GM19035 (cell line): ENCODE results near the gene ABCC4.
A peak's percentile ranks its signal among the peaks of the same experiment; 100 is the strongest.

Experiments
- ATAC-seq: cut with Tn5 transposase; IDR thresholded peaks from one replicate; pipeline ENCODE4 v1.9.1; 2021; ENCODE audit not compliant: unreplicated experiment

The ABCC4 gene, protein sequence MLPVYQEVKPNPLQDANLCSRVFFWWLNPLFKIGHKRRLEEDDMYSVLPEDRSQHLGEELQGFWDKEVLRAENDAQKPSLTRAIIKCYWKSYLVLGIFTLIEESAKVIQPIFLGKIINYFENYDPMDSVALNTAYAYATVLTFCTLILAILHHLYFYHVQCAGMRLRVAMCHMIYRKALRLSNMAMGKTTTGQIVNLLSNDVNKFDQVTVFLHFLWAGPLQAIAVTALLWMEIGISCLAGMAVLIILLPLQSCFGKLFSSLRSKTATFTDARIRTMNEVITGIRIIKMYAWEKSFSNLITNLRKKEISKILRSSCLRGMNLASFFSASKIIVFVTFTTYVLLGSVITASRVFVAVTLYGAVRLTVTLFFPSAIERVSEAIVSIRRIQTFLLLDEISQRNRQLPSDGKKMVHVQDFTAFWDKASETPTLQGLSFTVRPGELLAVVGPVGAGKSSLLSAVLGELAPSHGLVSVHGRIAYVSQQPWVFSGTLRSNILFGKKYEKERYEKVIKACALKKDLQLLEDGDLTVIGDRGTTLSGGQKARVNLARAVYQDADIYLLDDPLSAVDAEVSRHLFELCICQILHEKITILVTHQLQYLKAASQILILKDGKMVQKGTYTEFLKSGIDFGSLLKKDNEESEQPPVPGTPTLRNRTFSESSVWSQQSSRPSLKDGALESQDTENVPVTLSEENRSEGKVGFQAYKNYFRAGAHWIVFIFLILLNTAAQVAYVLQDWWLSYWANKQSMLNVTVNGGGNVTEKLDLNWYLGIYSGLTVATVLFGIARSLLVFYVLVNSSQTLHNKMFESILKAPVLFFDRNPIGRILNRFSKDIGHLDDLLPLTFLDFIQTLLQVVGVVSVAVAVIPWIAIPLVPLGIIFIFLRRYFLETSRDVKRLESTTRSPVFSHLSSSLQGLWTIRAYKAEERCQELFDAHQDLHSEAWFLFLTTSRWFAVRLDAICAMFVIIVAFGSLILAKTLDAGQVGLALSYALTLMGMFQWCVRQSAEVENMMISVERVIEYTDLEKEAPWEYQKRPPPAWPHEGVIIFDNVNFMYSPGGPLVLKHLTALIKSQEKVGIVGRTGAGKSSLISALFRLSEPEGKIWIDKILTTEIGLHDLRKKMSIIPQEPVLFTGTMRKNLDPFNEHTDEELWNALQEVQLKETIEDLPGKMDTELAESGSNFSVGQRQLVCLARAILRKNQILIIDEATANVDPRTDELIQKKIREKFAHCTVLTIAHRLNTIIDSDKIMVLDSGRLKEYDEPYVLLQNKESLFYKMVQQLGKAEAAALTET (N-terminal part only)

DNA sequence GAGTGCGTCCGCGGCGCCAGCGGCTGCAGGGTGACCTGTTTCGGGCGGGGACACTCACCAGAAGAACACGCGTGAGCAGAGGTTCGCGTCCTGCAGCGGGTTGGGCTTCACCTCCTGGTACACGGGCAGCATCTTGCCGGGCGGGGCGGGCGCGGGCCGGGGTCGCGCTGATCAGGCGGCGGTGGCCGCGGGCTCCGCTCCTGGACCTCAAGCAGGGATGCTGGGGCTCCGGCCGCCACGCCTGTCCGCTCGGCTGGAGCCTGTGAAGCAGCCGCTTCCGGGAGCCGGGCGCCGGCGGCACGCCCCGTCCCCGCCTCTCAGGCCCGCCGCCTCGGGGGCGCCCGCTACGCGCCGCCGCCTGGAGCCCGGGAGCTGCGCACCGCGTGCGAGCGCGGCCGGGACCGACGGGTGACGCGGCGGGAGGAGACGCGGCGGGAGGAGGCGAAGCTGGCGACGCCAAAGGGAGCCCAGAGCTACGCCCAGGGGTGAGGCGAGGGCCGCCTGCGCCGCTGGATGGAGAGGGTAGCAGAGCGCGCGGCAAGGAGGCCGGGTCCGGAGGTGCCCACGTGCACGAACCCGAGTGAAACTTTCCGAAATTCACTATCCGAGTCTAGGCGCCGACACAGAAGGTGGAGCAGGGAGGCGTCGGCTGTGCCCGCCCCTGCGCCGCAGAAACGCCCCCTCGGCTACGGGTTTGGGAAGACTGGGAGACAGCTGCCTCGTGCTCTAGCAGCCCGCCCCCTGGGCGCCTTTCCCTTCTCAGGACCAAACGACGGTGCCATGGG is at the start of gene ABCC4:
TSS of gene ABCC4 (minus strand) at position 269 of the 785 bp plus-strand sequence. CDS start at position 132, 137 bp downstream.
- ATAC-seq, result peak; percentile 91

DNA sequence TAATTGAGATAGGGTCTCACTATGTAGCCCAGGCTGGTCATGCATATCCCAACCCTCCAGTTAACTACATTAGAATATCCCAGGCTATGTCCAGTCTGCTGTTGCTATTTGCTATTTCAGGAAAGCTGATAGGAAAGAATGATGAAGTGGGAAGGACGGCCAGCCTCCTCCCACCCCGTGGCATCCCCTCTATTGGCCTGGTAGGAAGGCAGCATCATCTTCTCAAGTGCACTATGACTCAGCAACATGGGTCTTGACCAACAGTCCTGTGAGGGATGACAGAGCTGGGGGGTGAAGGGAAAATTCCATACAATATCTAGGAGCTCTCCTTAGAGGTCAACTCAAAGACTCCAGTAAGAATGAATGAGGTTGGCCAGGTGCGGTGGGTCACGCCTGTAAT is 48.0 kb upstream of the ABCC4 start:
- ATAC-seq, result no peak

DNA sequence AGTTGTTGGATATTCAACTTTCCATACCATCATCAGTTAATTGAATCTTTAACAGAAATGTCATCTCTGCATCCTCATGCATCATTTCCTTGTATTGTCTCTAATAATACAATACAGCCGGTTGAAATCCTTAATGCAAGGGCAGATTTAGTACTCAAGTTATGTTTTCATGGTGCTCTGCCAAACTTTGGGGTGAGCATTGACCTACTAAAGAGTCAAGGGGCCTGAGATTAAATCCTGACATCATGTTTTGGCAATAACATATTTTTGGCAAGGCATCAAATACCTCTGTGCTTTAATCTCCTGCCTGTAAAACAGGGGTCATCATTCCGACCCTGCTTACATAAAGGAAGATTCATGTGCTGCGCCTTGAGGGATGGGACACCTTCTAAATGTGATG is 42.7 kb upstream of the ABCC4 start:
- no peak for ATAC-seq

DNA sequence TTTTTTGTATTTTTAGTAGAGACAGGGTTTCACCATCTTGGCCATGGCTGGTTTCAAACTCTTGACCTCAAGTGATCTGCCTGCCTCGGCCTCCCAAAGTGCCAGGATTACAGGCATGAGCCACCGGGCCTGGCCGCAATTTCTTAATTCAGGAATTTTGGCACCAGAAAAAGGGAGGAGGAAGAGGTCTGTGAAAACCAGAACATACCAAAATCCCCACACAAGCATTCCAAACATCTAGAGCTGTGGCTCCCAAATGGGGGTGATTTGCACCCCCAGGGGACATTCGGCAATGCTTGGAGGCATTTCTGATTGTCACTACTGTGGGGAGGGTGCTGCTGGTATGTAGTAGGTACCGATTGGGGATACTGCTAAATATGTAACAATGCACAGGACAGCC is 40.2 kb upstream of the ABCC4 start:
- ATAC-seq, result no peak

DNA sequence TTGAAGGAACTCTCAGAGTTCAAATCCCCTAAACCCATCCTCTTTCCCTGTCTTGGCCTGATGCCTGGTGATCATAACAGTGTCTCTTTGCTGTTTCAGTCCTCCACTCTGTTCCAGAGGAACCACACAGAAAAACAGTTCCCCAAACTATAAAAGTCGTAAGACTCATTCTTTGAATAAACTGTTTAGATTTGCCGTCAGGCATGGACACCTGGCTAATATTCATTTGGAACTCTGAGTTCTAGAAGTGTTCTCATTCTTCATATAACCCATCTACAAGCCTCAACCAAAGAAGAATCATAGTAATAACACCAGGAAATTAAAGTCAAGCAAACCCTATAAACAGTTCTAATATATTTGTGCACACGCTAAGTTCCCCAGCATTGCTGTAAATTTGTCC is 37.7 kb upstream of the ABCC4 start:
- ATAC-seq, result no peak

DNA sequence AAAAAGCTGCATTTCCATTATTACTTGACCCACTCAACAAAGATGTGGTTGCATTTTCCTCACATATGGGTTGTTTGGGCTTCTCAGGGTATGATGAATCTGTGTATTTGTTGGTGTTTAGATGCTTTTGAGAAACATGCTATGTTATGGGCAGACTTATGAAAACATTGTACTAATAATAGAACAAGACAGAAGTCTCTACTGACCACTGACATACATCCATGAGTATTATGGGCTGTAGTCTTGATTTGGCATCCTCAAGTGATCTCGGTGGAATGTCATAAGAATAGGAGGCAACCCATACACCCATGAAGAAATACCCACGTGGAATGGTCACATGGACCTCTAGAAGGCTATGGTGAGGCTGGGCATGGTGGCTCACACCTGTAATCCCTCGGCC is 36.3 kb upstream of the ABCC4 start:
- no peak for ATAC-seq

DNA sequence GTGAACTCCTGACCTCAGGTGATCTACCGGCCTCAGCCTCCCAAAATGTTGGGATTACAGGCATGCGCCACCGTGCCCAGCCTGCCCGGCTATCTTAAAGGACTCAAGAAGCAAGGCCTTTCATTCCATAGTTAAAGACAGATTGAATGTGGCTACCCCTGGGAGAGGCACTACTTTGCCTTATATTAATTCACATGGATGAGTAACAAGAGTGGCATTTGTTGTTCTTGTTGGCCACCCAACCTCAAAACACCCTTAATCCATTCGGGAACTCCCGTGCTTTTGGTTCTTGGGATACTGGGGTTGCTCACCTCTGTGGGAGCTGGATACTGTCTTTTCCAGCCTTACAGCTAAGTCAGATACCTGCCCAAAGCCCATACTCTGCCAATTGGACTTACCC is 34.4 kb upstream of the ABCC4 start:
- ATAC-seq, result no peak

DNA sequence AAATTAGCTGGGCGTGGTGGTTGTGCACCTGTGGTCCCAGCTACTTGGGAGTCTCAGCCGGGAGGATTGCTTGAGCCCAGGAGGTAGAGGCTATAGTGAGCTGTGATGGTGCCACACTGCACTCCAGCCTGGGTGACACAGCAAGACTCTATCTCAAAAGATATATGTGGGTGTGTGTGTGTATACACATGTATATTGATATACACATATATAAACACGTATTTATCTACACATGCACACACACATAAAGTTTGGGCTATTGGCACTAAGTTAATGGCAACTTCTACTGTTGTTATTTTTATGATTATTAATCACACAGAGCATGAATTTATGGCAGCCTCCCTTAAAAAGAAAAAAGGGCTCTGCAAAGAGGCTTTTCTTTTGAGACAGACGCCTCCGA is 27.1 kb upstream of the ABCC4 start:
- ATAC-seq, result no peak

DNA sequence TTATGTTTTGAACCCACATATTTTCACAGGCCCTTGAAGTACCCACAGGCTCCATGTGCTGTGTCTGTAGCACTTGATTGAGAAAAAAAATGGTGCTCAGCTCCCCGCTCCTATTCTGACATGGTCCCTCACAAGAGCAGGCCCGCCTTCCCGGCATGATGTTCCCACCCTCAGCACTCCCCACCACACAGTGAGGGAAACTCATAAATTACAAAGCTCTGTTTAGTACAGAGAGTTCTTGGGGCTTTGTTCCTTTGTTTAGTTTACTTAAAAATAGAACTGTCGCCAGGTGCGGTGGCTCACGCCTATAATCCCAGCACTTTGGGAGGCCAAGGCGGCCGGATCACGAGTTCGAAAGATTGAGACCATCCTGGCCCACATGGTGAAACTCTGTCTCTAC is 25.9 kb upstream of the ABCC4 start:
- ATAC-seq, result no peak

DNA sequence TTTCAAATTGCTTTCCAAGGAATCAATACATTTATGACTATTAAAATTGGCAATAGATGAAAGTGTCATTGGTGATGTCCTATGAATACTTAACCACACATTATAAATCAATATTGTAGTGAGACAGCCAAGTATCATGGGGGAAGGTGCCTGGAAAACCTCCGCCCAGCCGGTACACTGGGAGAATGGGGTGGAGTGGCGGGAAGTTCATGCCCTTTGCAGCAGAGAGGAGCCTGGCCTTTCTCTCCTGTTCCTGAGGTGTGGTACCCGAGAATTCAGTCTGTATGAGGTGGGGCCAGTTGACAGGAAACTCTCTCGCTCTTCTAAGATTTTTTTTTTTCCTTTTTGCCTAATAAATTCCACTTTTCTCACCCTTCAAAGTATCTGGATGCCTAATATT is 25.4 kb upstream of the ABCC4 start:
- no peak for ATAC-seq

DNA sequence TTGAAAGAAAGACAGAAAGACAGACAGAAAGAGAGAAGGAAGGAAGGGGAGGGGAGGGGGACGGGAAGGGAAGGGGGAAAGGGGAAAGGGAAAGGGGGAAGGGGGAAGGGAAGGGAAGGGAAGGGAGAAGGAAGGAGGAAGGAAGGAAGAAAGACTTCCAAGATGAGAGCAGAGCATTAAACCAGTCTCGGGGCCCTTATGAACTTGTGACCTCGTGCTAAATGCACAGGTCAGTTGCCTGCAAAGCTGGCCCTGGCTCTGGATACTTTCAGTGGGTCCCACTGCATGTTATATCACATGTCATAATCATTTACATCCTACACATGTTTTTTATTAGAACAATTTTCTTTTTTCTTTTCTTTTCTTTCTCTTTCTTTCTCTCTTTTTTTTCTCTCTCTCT is 24.2 kb upstream of the ABCC4 start:
- no peak for ATAC-seq

DNA sequence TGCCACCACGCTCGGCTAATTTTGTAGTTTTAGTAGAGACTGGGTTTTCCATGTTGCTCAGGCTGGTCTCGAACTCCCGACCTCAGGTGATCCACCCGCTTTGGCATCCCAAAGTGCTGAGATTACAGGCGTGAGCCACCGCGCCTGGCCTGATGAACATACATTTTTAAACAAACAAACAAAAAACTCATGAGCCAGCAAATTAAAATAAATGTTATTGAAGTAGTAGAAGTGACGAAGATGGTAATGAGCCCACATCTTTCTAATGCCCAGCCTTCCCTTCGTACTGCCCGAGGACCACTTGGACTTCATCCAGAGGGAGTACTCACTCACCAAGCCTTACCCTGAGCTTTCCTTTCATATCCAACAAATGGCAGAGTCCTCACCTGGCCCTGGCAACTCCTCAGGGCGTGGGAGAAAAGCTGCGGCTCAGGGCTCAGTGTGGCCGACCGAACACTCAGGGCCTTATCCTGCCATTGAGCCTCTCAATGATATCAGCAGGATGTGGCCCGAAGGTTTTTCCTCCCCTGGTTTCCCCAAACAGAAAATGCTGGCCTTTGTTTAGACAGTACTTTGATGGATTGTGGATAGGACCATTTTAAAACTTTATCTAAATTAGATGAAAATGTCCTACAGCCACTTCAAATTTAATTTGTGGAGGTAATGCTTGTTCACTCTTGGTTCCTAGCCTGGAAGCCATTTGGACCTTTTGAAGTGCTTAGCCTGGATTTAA is 22.8 kb upstream of the ABCC4 start:
- ATAC-seq, result no peak

DNA sequence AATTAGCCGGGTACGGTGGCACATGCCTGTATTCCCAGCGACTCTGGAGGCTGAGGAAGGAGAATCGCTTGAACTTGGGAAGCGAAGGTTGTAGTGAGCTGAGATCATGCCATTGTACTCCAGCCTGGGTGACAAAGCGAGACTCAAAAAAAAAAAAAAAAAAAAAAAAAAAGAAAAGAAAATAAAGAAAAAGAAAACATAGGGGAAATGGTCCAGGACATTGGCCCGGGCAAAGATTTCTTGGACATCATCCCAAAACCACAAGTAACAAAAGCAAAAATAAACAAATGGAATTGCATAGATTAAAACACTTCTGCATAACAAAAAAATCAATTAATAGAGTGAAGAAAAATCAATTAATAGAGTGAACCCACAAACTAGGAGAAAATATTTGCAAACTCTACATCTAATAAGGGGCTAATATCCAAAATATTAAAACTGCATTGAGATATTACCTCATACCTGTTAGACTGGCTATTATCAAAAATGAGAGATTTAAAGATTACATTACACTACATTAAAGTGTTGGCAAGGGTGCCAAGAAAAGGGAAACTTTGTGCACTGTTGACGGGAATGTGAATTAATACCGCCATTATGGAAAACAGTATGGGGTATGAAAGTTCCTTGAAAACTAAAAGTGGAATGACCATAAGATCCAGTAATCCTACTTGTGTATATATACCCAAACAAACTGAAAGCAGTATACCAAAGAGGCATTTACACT is 18.5 kb upstream of the ABCC4 start:
- no peak for ATAC-seq

DNA sequence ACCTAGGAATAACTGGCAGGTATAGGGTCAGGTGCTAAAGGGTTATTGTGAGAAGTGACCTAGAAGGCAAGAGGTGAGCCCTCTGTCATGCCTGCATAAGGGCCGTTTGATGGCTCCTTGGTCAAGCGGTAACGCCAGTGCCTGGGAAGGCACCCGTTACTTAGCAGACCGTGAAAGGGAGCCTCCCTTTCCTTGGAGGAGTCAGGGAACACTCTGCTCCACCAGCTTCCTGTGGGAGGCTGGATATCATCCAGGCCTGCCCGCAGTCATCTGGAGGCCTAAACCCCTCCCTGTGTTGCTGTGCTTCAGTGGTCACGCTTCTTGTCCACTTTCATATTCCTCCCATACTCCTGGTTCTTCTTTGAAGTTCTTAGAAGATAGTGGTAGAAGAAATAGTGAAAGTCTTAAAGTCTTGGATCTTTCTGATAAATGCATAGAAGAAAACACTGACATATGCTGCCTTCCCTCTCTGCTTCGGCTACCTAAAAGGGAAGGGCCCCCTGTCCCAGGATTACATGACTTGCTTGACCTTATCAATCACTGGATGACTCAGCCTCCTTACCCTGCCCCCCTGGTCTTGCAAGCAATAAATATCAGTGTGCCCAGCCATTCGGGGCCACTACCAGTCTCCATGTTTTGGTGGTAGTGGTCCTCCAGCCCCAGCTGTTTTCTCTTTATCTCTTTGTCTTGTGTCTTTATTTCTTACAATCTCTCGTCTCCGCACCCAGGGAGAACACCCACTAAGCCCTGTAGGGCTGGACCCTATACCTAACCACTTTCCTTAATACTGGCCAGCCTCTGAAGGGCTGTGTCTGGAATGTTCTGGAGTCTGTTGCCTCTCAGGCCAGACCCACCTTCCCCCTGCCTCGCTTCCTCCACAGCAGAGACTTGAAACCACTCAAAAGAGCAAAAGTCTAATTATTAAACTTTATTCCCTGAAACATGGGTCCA is 16.1 kb upstream of the ABCC4 start:
- ATAC-seq, result no peak

DNA sequence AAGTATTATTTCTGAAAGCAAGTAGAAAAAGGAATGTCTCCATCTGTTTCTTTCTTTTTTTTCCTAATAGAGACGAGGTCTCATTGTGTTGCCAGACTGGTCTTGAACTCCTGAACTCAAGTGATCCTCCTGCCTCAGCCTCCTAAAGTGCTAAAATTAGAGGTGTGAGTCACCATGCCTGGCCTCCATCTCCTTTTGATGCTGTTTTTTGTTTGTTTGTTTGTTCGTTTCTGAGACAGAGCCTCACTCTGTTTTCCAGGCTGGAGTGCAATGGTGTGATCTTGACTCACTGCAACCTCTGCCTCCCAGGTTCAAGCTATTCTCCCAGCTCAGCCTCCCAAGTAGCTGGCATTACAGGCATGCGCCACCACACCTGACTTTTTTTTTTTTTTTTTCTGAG is 14.5 kb upstream of the ABCC4 start:
- no peak for ATAC-seq

DNA sequence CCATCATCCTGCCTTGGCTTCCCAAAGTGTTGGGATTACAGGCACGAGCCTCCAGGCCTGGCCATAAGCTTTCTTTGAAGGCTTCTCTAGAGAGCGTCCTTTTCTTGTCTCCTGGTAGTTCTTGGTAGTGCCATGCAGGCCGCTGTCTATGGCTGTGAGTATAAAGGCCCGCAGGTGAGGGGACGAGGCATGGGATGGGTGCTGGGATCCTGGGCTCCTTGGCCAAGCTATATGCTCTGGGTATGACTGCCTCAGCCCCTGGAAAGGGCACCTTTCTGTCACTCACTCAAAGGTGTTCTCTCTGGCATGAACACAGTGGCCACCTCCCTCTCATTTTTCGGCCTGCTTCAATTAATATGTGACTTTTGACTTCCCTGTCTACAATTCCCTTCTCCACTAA is 6.3 kb upstream of the ABCC4 start:
- ATAC-seq, result no peak

DNA sequence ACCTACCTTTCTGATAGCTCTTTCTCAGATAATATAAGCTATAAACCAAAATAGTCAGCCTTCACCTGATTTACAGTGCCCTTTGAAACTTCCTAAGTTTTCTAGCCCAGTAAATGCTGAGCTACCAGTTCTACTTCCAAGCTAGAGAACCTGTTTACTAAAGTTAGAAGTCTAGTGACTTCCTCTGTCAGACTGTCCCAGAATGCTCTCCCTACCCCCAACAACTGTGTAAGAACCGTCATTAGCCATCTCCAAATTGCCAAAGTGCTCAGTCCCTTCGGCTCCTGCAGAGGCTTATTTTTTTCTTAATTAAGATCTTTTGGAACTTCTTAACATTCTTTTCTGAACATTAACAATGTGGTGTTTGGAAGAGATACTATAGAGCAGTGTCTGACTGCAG is 3.2 kb upstream of the ABCC4 start:
- no peak for ATAC-seq

DNA sequence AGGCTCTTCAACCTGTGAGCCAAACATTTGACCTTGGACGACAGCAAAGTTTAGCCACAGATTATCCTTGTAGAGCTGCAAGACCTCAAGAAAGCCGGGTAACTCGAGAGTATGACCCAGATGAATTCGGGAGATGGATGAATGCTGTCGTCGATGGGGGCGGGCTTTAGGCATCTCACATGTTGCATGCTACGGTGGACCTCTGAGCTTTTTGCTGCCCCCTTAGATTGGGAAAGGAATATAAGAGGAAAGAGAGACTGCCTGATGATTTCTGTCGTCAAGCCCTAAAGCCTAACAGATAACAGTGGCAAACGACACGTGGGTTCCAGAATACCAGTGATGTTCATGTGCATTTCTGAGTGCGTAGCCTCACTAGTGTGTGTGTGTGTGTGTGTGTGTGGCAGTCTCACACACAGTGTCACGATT is 730 bp upstream of the ABCC4 start:
- no peak for ATAC-seq
